MG63 (cell line): Measurements from ENCODE around the gene AFAP1. TPM values are rescaled to one million over a fixed set of nuclear protein-coding genes. Genes with fewer than 3 reads are reported as not detected.
A peak's percentile ranks its signal among the peaks of the same experiment; 100 is the strongest.

Source experiments
- DNase-seq: peaks from one replicate; pipeline ENCODE4 v3.0.0-alpha.2; 2020
- H3K27me3 ChIP-seq: fragments of 250-450 bp; sonication (Bioruptor Pico); 2 replicates; pipeline ENCODE4 v1.5.1; 2020; ENCODE audit warnings: mild to moderate bottlenecking, moderate library complexity
- H3K36me3 ChIP-seq: fragments of 250-450 bp; sonication (Bioruptor Pico); 2 replicates; pipeline ENCODE4 v1.5.1; 2020; ENCODE audit warnings: mild to moderate bottlenecking, moderate library complexity
- H3K4me3 ChIP-seq: fragments of 250-450 bp; sonication (Bioruptor Pico); 2 replicates; pipeline ENCODE4 v1.5.1; 2020; ENCODE audit warnings: mild to moderate bottlenecking, moderate library complexity
- H3K9me3 ChIP-seq: fragments of 250-450 bp; sonication (Bioruptor Pico); 2 replicates; pipeline ENCODE4 v1.5.1; 2020; ENCODE audit warnings: mild to moderate bottlenecking, moderate library complexity
- total RNA-seq: library from RNA; depleted of rRNA; stranded (reverse); fragments of >200 nt; shearing (Covaris generic); gene quantifications from 2 replicates; pipeline ENCODE4 v1.2.3, GENCODE V29; 2014; ENCODE audit warnings: low replicate concordance

Gene AFAP1
- total RNA-seq, 1 experiment from 2014 or later = 30.0 TPM

DNA sequence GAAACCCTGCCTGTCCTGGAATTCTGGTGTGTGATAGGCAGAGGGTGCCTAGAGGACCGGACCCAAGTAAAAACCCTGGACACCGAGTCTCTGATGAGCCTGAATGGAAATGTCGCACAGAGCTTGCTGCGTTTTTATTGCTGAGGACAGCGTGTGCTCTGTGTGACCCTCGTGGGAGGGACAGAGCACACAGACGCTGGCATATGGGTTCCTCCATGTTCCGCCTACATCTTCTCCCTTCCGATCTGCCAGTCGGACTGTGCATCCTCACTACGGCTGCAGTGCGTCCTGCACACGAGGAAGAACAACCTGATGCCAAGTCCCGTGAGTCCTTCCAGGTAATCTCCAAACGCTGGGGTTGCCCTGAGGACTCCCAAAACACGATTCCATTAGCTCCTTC, 68.3 kb downstream of the AFAP1 start:
- Histone ChIP-seq H3K9me3 (no peaks in the 10 kb centered on the region), H3K4me3 (peak overlapping the region; percentile 34), H3K27me3 (no peaks in the 10 kb centered on the region), H3K36me3 (peaks cover 24% of the 10 kb centered on the region)
- no peak for DNase-seq

DNA sequence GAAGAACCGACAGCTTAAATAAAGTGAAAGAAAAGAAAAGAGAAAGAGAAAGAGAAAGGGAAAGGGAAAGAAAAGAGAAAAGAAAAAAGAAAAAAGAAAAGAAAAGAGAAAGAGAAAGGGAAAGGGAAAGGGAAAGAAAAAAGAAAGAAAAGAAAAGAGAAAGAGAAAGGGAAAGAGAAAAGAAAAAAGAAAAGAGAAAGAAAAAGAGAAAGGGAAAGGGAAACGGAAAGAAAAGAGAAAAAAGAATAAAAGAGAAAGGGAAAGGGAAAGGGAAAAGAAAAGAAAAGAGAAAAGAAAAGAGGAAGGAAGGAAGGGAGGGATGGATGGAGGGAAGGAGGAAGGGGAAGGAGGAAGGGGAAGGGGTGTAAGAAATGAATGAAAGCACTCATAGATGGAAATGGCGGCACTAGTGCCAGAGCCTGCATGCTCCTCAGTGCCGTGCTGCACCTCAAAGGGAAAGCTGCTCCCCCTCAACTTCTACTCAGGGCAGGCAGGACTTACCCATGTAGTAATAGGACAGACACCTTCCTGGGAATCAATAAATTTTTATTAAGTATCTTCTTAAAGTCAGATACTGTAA, 70.7 kb downstream of the AFAP1 start:
- Histone ChIP-seq H3K36me3 (peaks cover 46% of the 10 kb centered on the region), H3K27me3 (no peaks in the 10 kb centered on the region), H3K9me3 (no peaks in the 10 kb centered on the region), H3K4me3 (no peak overlapping the region)
- no peak for DNase-seq

DNA sequence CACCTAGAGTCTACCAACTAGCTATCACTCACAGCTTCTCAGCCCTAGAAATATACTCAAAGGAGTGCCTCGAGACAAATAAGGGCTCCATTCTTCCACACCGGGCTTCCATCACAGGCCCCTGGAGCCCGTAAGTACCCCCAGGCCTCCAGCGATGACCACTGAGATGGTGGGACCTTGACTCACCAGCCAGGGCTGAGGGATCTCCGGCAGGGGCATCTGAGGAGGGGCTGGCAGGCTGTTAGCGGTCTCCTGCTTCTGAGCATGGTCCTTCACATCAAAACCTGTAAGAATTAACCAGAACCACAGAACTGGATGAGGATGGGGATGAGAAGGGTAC, 71.3 kb downstream of the AFAP1 start:
- no peak for DNase-seq
- H3K4me3 ChIP-seq = no peak overlapping the region
- no peaks in the 10 kb centered on the region for H3K9me3 ChIP-seq
- H3K27me3 ChIP-seq = no peaks in the 10 kb centered on the region
- H3K36me3 ChIP-seq = peaks cover 46% of the 10 kb centered on the region

DNA sequence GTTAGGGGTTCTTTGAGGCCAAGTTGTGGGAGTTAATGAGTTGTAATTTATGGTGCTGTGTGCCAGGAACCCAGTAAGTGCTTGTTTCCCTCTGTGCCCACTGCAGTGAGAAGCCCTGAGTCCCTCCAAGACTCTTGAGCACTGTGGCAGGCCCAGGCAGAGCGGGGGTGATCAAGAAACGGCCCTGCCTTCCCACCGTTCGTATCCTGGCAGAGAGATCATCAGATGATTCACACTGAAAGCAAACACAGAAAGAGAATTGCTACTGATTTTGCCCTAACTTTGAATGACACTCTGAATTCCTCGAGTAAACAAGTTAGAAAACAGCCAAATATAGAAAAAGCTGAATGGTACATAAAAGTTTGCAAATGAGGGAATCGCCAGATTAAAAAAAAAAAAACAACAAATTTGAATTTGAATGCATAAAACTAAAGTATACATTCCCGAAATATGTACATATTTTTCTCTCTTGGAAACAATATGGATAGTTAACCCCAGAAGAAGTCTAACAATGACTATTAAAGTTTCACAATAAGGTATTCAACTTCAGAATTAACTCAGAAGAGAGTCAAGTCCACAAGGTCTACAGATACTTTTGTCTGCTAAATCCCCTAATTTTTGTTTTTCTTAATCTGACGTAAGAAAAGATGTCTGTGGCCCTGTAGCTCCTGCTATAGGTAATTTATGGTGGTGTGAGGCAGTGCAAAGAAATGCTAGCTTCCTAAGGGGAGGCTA, 71.8 kb downstream of the AFAP1 start:
- Histone ChIP-seq H3K9me3 (no peaks in the 10 kb centered on the region), H3K36me3 (peaks cover 46% of the 10 kb centered on the region)
- DNase-seq = peak; percentile 45

DNA sequence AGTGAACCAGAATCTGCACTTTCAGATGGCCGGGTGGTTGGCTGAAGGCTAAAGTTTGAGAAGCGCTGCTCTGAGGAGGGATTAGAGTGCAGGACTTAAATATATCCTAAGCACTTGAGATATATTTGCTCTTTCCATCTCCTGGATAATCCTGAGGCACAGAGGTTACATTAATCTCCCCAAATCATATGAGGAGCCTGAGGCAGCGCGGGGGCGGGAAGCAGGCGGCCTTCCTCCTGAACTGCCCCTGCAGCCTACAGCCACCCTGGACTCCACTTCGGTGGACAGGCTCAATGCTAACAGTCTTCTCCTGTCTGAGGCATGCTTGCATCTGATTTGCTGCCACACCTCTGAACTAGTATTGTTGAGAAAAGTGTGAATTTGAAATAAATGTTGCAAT, 72.5 kb downstream of the AFAP1 start:
- DNase-seq = no peak
- Histone ChIP-seq H3K27me3 (no peaks in the 10 kb centered on the region), H3K36me3 (peaks cover 46% of the 10 kb centered on the region), H3K9me3 (no peaks in the 10 kb centered on the region), H3K4me3 (no peak overlapping the region)

More for the DNA sequence above, 71.8 kb downstream of the AFAP1 start:
- no peaks in the 10 kb centered on the region for H3K27me3 ChIP-seq
- H3K4me3 ChIP-seq = no peak overlapping the region

DNA sequence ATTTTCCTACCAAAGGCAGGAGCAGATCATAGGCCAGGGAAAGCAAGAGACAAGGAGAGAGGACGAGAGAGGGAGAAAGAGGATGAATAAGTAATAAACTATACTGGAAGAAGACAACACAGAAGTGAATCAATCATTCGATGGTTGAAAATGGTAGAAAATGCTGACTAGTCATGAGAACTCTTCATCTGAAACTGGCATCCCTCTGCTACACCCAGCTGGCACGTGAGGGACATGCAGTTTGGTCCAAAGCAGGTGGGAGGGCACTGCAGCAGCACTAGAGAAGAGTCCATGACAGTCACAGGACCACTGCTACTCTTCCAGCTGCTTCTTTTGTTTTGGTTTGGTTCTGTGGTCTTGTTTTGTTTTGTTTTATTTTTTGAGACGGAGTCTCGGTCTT, 74.1 kb downstream of the AFAP1 start:
- no peaks in the 10 kb centered on the region for H3K27me3 ChIP-seq
- H3K36me3 ChIP-seq = peaks cover 41% of the 10 kb centered on the region
- H3K4me3 ChIP-seq = no peak overlapping the region
- H3K9me3 ChIP-seq = no peaks in the 10 kb centered on the region
- no peak for DNase-seq

DNA sequence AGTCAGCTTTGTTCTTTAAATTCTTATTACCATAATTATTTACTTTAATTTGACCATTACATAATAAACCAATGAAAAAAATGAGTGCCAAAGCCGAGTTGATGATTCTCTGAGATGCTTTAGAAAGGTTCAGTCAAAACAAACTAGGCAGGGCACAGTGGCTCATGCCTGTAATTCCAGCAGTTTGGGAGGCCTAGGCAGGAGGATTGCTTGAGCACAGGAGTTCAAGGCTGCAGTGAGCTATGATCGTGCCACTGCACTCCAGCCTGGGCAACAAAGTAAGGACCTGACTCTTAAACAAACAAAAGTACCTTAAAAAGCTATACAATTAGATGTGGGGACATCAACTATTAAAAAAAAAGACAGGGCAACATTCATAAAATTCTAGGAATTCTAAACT, 75.0 kb downstream of the AFAP1 start:
- Histone ChIP-seq H3K9me3 (no peaks in the 10 kb centered on the region), H3K4me3 (no peak overlapping the region), H3K27me3 (no peaks in the 10 kb centered on the region), H3K36me3 (peaks cover 50% of the 10 kb centered on the region)
- no peak for DNase-seq

DNA sequence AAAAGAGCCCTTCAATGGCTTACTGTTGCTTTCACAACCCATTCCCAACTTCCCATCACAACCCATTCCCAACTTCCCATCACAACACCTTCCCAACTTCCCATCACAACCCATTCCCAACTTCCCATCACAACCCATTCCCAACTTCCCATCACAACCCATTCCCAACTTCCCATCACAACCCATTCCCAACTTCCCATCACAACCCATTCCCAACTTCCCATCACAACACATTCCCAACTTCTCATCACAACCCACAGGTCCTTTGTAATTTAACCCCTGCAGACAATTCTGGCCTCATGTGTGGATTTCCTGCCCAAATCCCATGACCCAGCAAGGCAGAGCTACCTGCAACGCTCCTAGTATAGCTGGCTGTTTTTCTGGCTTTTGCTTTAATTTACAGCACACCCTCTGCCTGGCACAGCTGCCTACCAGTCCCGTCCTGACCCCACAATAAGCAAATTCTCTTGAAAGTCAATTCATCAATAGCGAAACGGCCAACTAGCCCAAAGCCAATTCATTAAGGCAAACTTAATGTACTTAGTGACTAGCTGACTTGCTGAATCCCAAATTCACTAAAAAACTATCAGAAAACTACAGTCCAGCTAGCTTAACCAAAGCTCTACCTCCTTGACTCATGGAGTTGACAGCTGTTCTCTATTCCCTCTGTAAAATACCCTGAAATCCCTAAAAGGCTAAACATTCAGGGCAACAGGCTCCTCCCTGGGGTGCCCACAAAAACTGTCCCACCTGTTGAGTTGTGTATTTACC, 75.6 kb downstream of the AFAP1 start:
- no peak for DNase-seq
- Histone ChIP-seq H3K27me3 (no peaks in the 10 kb centered on the region), H3K9me3 (no peaks in the 10 kb centered on the region), H3K36me3 (peaks cover 54% of the 10 kb centered on the region), H3K4me3 (no peak overlapping the region)

DNA sequence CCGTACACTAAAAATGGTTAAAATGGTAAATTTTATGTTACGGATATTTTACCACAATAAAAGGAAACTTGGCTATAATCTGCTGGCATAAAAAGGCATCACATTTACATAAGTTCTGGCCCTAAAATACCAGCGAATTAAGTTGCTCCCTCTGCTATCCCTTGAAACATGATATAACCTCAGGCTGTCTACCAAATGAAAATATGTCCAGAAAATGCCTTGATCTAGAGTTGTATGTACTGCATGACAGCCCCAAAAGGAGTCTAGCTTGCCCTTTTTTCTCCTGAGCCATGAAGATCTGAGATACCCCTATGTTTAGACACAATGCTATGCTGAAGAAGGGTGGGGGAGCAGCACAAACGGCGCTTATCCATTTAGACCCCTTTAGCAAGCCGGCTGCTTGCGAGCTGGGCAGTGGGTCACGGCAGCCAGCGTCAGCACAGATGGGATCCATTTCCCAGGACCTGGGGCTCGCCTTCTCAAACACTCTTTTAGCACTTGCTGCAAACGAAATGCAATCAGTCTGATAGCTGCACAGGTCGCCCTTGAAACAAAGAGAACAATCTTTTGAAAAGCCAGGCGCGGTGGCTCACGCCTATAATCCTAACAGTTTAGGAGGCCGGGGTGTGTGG, 77.0 kb downstream of the AFAP1 start:
- no peak for DNase-seq
- Histone ChIP-seq H3K9me3 (no peaks in the 10 kb centered on the region), H3K27me3 (no peaks in the 10 kb centered on the region), H3K36me3 (peaks cover 45% of the 10 kb centered on the region), H3K4me3 (no peak overlapping the region)

DNA sequence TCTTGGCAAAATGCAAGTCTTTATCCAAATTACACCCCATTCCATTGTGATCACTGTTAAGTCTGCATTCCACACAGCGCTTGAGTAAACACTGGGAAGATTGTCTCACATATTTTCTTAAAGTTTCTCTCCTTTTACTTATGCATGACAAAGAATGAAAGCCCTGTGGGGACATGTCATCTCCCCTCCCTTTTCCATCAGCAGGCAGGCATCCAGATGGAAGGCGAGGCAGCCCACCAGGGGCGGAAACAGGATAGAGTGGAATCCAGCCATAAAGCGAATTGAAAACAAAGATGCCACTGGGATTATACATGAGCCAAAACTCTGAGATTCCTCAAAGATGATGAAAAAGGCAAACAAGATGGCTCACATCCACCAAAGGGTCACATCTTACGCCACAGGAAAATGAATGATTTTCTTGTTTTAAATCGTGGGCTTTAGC, 78.2 kb downstream of the AFAP1 start:
- no peaks in the 10 kb centered on the region for H3K27me3 ChIP-seq
- H3K4me3 ChIP-seq = no peak overlapping the region
- H3K9me3 ChIP-seq = no peaks in the 10 kb centered on the region
- H3K36me3 ChIP-seq = peaks cover 39% of the 10 kb centered on the region
- peak; percentile 86 for DNase-seq

DNA sequence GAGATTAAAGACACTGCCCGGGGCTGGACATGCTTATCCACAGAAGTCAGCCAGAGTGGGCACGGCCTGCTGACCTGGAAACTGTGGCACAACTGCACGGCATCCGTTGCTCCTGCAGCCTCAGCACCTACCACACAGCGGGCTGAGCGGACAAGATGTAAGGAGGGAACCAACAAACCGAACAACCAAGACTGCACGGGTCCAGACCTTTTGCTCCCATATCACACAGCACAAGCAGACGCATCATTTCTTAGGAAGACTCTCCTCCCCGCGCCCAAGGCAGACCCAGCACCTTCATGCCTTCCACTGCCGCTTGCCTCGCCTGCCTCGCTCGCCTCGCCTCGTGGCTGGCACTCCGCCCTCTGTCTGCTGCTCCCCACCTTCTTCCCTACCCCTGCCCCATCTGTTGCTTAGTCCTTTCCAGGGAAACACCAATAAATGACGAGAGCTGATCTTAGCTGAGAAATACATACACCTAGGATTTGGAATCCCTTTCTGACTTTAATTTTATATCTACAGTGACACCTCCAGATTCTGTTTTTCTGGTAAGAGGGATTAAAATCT, 79.0 kb downstream of the AFAP1 start:
- H3K27me3 ChIP-seq = no peaks in the 10 kb centered on the region
- DNase-seq = no peak
- no peak overlapping the region for H3K4me3 ChIP-seq
- H3K36me3 ChIP-seq = peaks cover 31% of the 10 kb centered on the region
- no peaks in the 10 kb centered on the region for H3K9me3 ChIP-seq

DNA sequence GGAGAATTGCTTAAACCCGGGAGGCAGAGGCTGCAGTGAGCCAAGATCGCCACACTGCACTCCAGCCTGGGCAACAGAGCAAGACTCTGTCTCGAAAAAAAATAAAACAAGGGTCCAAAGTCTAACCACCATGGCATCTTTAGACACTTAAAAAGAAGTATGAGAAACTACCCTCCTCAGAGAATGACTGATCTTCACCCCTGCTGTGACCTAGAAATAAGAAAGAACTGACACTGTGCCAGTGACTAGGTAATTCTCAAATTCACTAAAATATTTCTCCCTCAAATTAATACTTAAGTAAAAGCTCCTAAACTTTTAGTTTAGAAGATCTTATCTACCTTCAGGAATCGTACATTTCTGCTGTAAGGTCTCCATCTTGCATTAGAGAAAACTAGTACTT, 80.3 kb downstream of the AFAP1 start:
- Histone ChIP-seq H3K36me3 (peaks cover 25% of the 10 kb centered on the region), H3K9me3 (no peaks in the 10 kb centered on the region), H3K27me3 (no peaks in the 10 kb centered on the region), H3K4me3 (no peak overlapping the region)
- no peak for DNase-seq

DNA sequence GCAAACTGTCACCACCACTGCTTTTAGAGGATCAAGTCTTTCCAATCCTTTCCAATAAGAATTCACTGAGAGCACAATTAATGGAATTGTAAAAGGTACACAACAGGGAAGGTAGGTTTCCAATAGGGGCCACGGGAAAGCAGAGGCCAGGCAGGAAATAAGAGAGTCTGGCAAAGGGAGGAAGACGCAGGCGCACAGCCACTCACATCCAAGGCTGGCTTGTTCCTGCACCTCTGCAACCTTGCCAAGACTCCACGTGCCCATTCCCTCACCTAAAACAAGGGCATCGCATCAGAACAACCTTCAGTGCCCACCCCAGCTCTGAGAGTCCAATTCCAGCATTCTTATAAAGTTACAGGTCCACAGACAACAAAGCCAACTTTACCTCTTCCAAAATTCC, 81.2 kb downstream of the AFAP1 start:
- DNase-seq = no peak

DNA sequence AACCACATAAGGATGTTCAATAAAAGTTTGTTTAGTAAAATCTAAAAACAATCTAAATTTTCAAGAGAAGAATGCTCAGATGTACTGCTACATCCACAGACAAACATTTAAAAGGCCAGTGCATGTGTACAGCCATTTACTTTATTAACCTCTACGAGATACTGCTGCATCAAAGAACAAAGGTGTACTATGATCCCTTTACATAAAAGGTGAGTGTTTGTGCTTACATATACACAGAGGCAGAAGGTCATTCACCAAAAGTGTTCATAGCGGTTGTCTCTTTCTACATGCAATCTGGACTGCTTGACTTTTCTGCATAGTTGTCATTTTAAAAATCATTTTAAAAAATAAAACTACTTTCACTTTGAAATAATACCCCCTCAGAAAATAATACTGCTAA, 81.7 kb downstream of the AFAP1 start:
- H3K36me3 ChIP-seq = peaks cover 27% of the 10 kb centered on the region

More for the DNA sequence above, 81.2 kb downstream of the AFAP1 start:
- Histone ChIP-seq H3K36me3 (peaks cover 27% of the 10 kb centered on the region), H3K27me3 (no peaks in the 10 kb centered on the region), H3K9me3 (no peaks in the 10 kb centered on the region), H3K4me3 (no peak overlapping the region)

DNA sequence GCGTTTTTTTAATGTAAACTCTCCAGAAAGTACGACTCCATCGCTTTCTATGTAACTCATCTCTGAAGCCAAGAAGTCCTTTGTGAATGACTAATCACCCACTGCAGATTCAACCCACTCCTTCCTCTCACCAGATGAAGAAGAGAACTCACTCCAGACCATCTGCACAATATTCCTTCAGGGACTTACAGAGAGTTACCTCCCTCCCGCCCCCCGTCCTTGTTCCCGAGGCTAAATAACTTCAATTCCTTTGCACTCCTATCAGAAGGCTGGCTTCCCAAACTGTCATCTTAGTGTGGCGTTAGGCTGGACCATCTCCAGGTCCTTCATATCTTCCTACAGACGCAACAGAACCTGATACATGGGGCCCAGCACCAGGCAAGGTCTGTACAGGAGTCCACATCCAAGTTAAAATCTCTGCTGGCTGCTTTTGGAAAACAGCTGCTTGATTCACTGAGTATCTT, 82.4 kb downstream of the AFAP1 start:
- peak; percentile 58 for DNase-seq
- no peak overlapping the region for H3K4me3 ChIP-seq
- peaks cover 27% of the 10 kb centered on the region for H3K36me3 ChIP-seq
- H3K9me3 ChIP-seq = no peaks in the 10 kb centered on the region
- no peaks in the 10 kb centered on the region for H3K27me3 ChIP-seq

More for the DNA sequence above, 81.7 kb downstream of the AFAP1 start:
- H3K9me3 ChIP-seq = no peaks in the 10 kb centered on the region
- no peak for DNase-seq
- H3K4me3 ChIP-seq = no peak overlapping the region
- no peaks in the 10 kb centered on the region for H3K27me3 ChIP-seq

DNA sequence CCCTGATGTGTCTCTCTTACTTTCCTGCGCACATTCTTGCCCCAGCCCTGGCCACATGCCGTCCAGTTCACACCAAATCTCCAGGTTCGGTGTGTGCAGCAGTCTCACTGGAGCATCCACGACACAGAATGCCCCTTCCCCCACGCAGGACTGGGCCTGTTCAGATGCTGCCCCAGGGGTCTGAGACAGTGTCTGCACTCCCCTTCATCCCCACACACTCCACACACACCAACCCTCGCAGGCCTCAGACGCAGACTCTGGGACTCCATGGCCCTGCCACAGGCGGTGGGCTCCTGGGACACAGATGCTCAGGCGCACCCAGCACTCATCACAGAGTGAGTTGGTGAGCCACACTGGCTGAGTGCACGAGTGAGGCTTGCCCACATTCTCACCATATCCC, 83.9 kb downstream of the AFAP1 start:
- H3K4me3 ChIP-seq = no peak overlapping the region
- H3K36me3 ChIP-seq = peaks cover 33% of the 10 kb centered on the region
- no peaks in the 10 kb centered on the region for H3K9me3 ChIP-seq
- DNase-seq = no peak
- no peaks in the 10 kb centered on the region for H3K27me3 ChIP-seq
